HEK293T (cell line): ENCODE data around the gene SYMPK.

Source experiments
- BHLHE40 ChIP-seq: fragments of 450-650 bp; IDR thresholded peaks from 2 replicates; pipeline ENCODE4 v1.6.1; 2016; ENCODE audit warnings: mild to moderate bottlenecking, moderate library complexity, borderline replicate concordance
- CTBP1 ChIP-seq: fragments of 450-650 bp; IDR thresholded peaks from 2 replicates; pipeline ENCODE4 v1.6.1; 2016; ENCODE audit warnings: borderline replicate concordance
- ELF4 ChIP-seq: fragments of 450-650 bp; IDR thresholded peaks from 2 replicates; pipeline ENCODE4 v1.6.1; 2017; ENCODE audit warnings: antibody characterized with exemption
- NFRKB ChIP-seq: fragments of 450-650 bp; IDR thresholded peaks from 2 replicates; pipeline ENCODE4 v1.6.1; 2016; ENCODE audit warnings: mild to moderate bottlenecking, moderate library complexity
- PKNOX1 ChIP-seq: fragments of 450-650 bp; IDR thresholded peaks from 2 replicates; pipeline ENCODE4 v1.6.1; 2016
- TARDBP ChIP-seq: fragments of 450-650 bp; IDR thresholded peaks from 2 replicates; pipeline ENCODE4 v1.6.1; 2016

DNA sequence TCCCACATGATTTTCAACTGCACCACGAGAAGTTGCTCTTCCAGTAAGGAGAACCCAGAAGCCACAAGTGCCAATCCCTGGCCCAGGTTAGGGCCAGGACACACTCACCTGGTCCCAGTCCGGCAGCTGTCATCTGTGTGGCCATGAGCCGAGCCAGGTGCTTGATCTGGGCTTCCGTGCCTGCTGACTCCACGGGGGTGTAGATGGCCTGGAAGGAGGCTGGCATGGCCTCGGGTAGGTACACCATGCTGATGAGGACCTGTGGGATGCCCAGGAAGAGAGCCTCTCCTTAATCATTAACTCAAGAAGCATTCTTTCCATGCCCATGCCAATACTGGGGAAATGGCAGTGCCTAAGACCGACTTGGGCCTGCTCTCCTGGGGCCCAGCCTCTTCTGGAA is 28.0 kb downstream of the SYMPK start:
- no peak for TF ChIP-seq NFRKB
- TF ChIP-seq PKNOX1: no peak
- no peak for TF ChIP-seq BHLHE40
- TF ChIP-seq ELF4: no peak
- no peak for TF ChIP-seq CTBP1
- TF ChIP-seq TARDBP: no peak
